Measurements from ENCODE around the gene PCYOX1L. TPM values are rescaled to one million over a fixed set of nuclear protein-coding genes. Genes with fewer than 3 reads are reported as not detected.

PCYOX1L gene
- total RNA-seq, 2 donors from 2014 or later: 11.9 to 19.7 TPM

GRCh38 chr5:149408252-149409099 is 50.6 kb downstream of the PCYOX1L start:
- H3K36me3 Mint-ChIP-seq (ENCODE audit: low read depth): no peaks in the 10 kb centered on the region
- H3K4me3 Mint-ChIP-seq: no peak overlapping the region
- H3K27me3 Mint-ChIP-seq: peaks cover 3% of the 10 kb centered on the region
- ATAC-seq (replicated peaks): no peak
- H3K9me3 Mint-ChIP-seq: no peaks in the 10 kb centered on the region
- no peaks in the 10 kb centered on the region for H3K4me1 Mint-ChIP-seq
- H3K27ac Mint-ChIP-seq: no peak overlapping the region

- H3K4me1 Mint-ChIP-seq: no peaks in the 10 kb centered on the region
- peaks cover 3% of the 10 kb centered on the region for H3K27me3 Mint-ChIP-seq
- no peak overlapping the region for H3K27ac Mint-ChIP-seq
- H3K9me3 Mint-ChIP-seq: no peaks in the 10 kb centered on the region
- H3K36me3 Mint-ChIP-seq (ENCODE audit: low read depth): no peaks in the 10 kb centered on the region
- no peak for ATAC-seq (replicated peaks)
- no peak overlapping the region for H3K4me3 Mint-ChIP-seq
Observed at GRCh38 chr5:149409268-149409948, 51.6 kb downstream of the PCYOX1L start.

- no peaks in the 10 kb centered on the region for H3K9me3 Mint-ChIP-seq
- H3K27ac Mint-ChIP-seq: no peak overlapping the region
- H3K36me3 Mint-ChIP-seq (ENCODE audit: low read depth): no peaks in the 10 kb centered on the region
- no peaks in the 10 kb centered on the region for H3K4me1 Mint-ChIP-seq
- no peak for ATAC-seq (replicated peaks)
- no peak overlapping the region for H3K4me3 Mint-ChIP-seq
- peaks cover 3% of the 10 kb centered on the region for H3K27me3 Mint-ChIP-seq
Observed at GRCh38 chr5:149410071-149410470, 52.2 kb downstream of the PCYOX1L start.

- Mint-ChIP-seq H3K36me3 (ENCODE audit: low read depth) (no peaks in the 10 kb centered on the region), H3K27ac (no peak overlapping the region), H3K9me3 (no peaks in the 10 kb centered on the region), H3K27me3 (peaks cover 3% of the 10 kb centered on the region), H3K4me1 (no peaks in the 10 kb centered on the region), H3K4me3 (no peak overlapping the region)
- no peak for ATAC-seq (replicated peaks)
Observed at GRCh38 chr5:149410721-149411432, 53.0 kb downstream of the PCYOX1L start.

- no peaks in the 10 kb centered on the region for H3K4me1 Mint-ChIP-seq
- H3K9me3 Mint-ChIP-seq: no peaks in the 10 kb centered on the region
- H3K27me3 Mint-ChIP-seq: peaks cover 3% of the 10 kb centered on the region
- ATAC-seq (replicated peaks): no peak
- no peaks in the 10 kb centered on the region for H3K36me3 Mint-ChIP-seq (ENCODE audit: low read depth)
- no peak overlapping the region for H3K4me3 Mint-ChIP-seq
- no peak overlapping the region for H3K27ac Mint-ChIP-seq
Observed at GRCh38 chr5:149411738-149412519, 54.1 kb downstream of the PCYOX1L start.

GRCh38 chr5:149412783-149413476 is 55.1 kb downstream of the PCYOX1L start:
- Mint-ChIP-seq H3K27ac (no peak overlapping the region), H3K9me3 (no peaks in the 10 kb centered on the region), H3K4me3 (no peak overlapping the region), H3K27me3 (peaks cover 8% of the 10 kb centered on the region), H3K36me3 (ENCODE audit: low read depth) (no peaks in the 10 kb centered on the region), H3K4me1 (no peaks in the 10 kb centered on the region)
- no peak for ATAC-seq (replicated peaks)

GRCh38 chr5:149413477-149414210 is 55.8 kb downstream of the PCYOX1L start:
- Mint-ChIP-seq H3K4me3 (no peak overlapping the region), H3K27ac (no peak overlapping the region), H3K4me1 (no peaks in the 10 kb centered on the region), H3K27me3 (peaks cover 5% of the 10 kb centered on the region), H3K36me3 (ENCODE audit: low read depth) (no peaks in the 10 kb centered on the region), H3K9me3 (no peaks in the 10 kb centered on the region)
- ATAC-seq (replicated peaks): no peak

- no peak for ATAC-seq (replicated peaks)
- H3K36me3 Mint-ChIP-seq (ENCODE audit: low read depth): no peaks in the 10 kb centered on the region
- no peak overlapping the region for H3K27ac Mint-ChIP-seq
- H3K4me1 Mint-ChIP-seq: no peaks in the 10 kb centered on the region
- H3K9me3 Mint-ChIP-seq: no peaks in the 10 kb centered on the region
- H3K27me3 Mint-ChIP-seq: peaks cover 9% of the 10 kb centered on the region
- H3K4me3 Mint-ChIP-seq: no peak overlapping the region
Observed at GRCh38 chr5:149414405-149415065, 56.7 kb downstream of the PCYOX1L start.

GRCh38 chr5:149415066-149415967 is 57.5 kb downstream of the PCYOX1L start:
- no peak for ATAC-seq (replicated peaks)
- Mint-ChIP-seq H3K27me3 (peaks cover 9% of the 10 kb centered on the region), H3K36me3 (ENCODE audit: low read depth) (no peaks in the 10 kb centered on the region)

GRCh38 chr5:149416987-149417710 is 59.3 kb downstream of the PCYOX1L start:
- Mint-ChIP-seq H3K9me3 (no peaks in the 10 kb centered on the region), H3K4me1 (no peaks in the 10 kb centered on the region), H3K4me3 (no peak overlapping the region), H3K36me3 (ENCODE audit: low read depth) (no peaks in the 10 kb centered on the region), H3K27ac (no peak overlapping the region), H3K27me3 (peaks cover 9% of the 10 kb centered on the region)
- no peak for ATAC-seq (replicated peaks)

More at GRCh38 chr5:149415066-149415967, 57.5 kb downstream of the PCYOX1L start:
- Mint-ChIP-seq H3K27ac (no peak overlapping the region), H3K4me1 (no peaks in the 10 kb centered on the region), H3K9me3 (no peaks in the 10 kb centered on the region), H3K4me3 (no peak overlapping the region)

GRCh38 chr5:149417711-149418368 is 60.0 kb downstream of the PCYOX1L start:
- Mint-ChIP-seq H3K9me3 (no peaks in the 10 kb centered on the region), H3K4me1 (no peaks in the 10 kb centered on the region), H3K4me3 (no peak overlapping the region), H3K36me3 (ENCODE audit: low read depth) (no peaks in the 10 kb centered on the region), H3K27ac (no peak overlapping the region), H3K27me3 (peaks cover 9% of the 10 kb centered on the region)
- no peak for ATAC-seq (replicated peaks)
